22Rv1 (cell line): ENCODE results near the gene PTPDC1.

Experiments
- CTCF ChIP-seq: fragments of 450-650 bp; IDR thresholded peaks from 2 replicates; pipeline ENCODE4 v1.5.1; 2017; ENCODE audit warnings: mild to moderate bottlenecking
- ZFX ChIP-seq: fragments of 450-650 bp; IDR thresholded peaks from 2 replicates; pipeline ENCODE4 v1.6.1; 2017; ENCODE audit warnings: antibody characterized with exemption, borderline replicate concordance

GRCh38 chr9:94145640-94146039, 61.4 kb downstream of the PTPDC1 start:
- TF ChIP-seq CTCF (no peak), ZFX (no peak)
